HEK293 (cell line): Measurements from ENCODE around the gene CCER1.

Source experiments
- CTCF ChIA-PET: fragments of 350-600 bp; formaldehyde crosslinking; extraction: SDS; loops from one replicate; lab custom pipeline; 2021; ENCODE audit warnings: antibody characterized with exemption; lab: Yijun Ruan, JAX
- POLR2A ChIA-PET: fragments of 300-600 bp; formaldehyde crosslinking; extraction: SDS; loops from one replicate; lab custom pipeline; 2020; ENCODE audit warnings: antibody characterized with exemption, inconsistent platforms; lab: Yijun Ruan, JAX
- H3K27ac ChIP-seq: fragments of 200-500 bp; sonication (Bioruptor generic); 2 replicates; pipeline ENCODE4 v1.5.1; 2014; ENCODE audit warnings: low read depth, low read length, control low read depth, inconsistent platforms; ENCODE audit errors: extremely low read depth
- H3K36me3 ChIP-seq, 2 experiments: fragments of 200-500 bp in 1 of 2; sonication (Bioruptor generic) in 1 of 2; 1 replicate in 1 of 2; 2 replicates in 1 of 2; pipeline ENCODE4 v1.5.1; 2014 to 2017; ENCODE audit warnings: inconsistent platforms in 2 of 2, low read length in 2 of 2; ENCODE audit not compliant: control insufficient read depth in 2 of 2, insufficient read depth in 1 of 2
- H3K4me1 ChIP-seq: fragments of 200-500 bp; sonication (Bioruptor generic); 2 replicates; pipeline ENCODE4 v1.5.1; 2014; ENCODE audit warnings: mild to moderate bottlenecking, low read length, inconsistent platforms; ENCODE audit not compliant: control insufficient read depth, insufficient read depth
- H3K4me3 ChIP-seq: 2 replicates; pipeline ENCODE4 v1.5.1; 2011; ENCODE audit warnings: low read depth, mild to moderate bottlenecking, control low read depth, low read length, moderate library complexity
- H3K9me3 ChIP-seq: fragments of 200-500 bp; sonication (Bioruptor generic); 2 replicates; pipeline ENCODE4 v1.5.1; 2014; ENCODE audit warnings: low read depth, low read length, inconsistent platforms; ENCODE audit not compliant: control insufficient read depth, insufficient read depth
- GFI1B ChIP-seq: fragments of 450-650 bp; formaldehyde crosslinking; IDR thresholded peaks from 2 replicates; pipeline ENCODE4 v1.5.1; 2016; ENCODE audit warnings: missing biosample characterization, missing genetic modification characterization
- GLIS1 ChIP-seq: fragments of 450-650 bp; formaldehyde crosslinking; IDR thresholded peaks from 2 replicates; pipeline ENCODE4 v1.5.1; 2016; ENCODE audit warnings: missing biosample characterization, missing genetic modification characterization
- KLF8 ChIP-seq: fragments of 450-650 bp; formaldehyde crosslinking; IDR thresholded peaks from 2 replicates; pipeline ENCODE4 v1.5.1; 2016; ENCODE audit warnings: missing biosample characterization, missing genetic modification characterization
- KLF9 ChIP-seq: fragments of 450-650 bp; formaldehyde crosslinking; IDR thresholded peaks from 2 replicates; pipeline ENCODE4 v1.5.1; 2016; ENCODE audit warnings: missing biosample characterization, missing genetic modification characterization, low read depth
- TCF7L2 ChIP-seq: IDR thresholded peaks from 2 replicates; pipeline ENCODE4 v1.6.1; 2011; ENCODE audit warnings: low read depth, mild to moderate bottlenecking, inconsistent platforms, low read length, moderate library complexity, borderline replicate concordance
- WT1 ChIP-seq: fragments of 450-650 bp; formaldehyde crosslinking; IDR thresholded peaks from 2 replicates; pipeline ENCODE4 v1.5.1; 2016; ENCODE audit warnings: missing biosample characterization, missing genetic modification characterization
- ZEB2 ChIP-seq: fragments of 450-650 bp; formaldehyde crosslinking; IDR thresholded peaks from 2 replicates; pipeline ENCODE4 v1.5.1; 2016; ENCODE audit warnings: missing biosample characterization, missing genetic modification characterization
- ZNF132 ChIP-seq: fragments of 450-650 bp; formaldehyde crosslinking; IDR thresholded peaks from 2 replicates; pipeline ENCODE4 v1.5.1; 2017; ENCODE audit warnings: missing biosample characterization, missing genetic modification characterization, borderline replicate concordance
- ZNF214 ChIP-seq: fragments of 450-650 bp; formaldehyde crosslinking; IDR thresholded peaks from 2 replicates; pipeline ENCODE4 v1.5.1; 2017; ENCODE audit warnings: missing biosample characterization, mild to moderate bottlenecking, missing genetic modification characterization, borderline replicate concordance
- ZNF302 ChIP-seq: fragments of 450-650 bp; formaldehyde crosslinking; IDR thresholded peaks from 2 replicates; pipeline ENCODE4 v1.5.1; 2016; ENCODE audit warnings: missing biosample characterization, missing genetic modification characterization, low read depth
- ZNF366 ChIP-seq: fragments of 450-650 bp; formaldehyde crosslinking; conservative IDR thresholded peaks from 2 replicates; pipeline ENCODE4 v1.5.1; 2016; ENCODE audit warnings: missing biosample characterization, missing genetic modification characterization
- ZNF549 ChIP-seq: fragments of 450-650 bp; IDR thresholded peaks from 2 replicates; pipeline ENCODE4 v1.5.1; 2018; ENCODE audit warnings: missing biosample characterization, missing genetic modification characterization, mild to moderate bottlenecking, inconsistent platforms, moderate library complexity
- ZNF555 ChIP-seq: fragments of 450-650 bp; formaldehyde crosslinking; conservative IDR thresholded peaks from 2 replicates; pipeline ENCODE4 v1.5.1; 2017; ENCODE audit warnings: missing biosample characterization, mild to moderate bottlenecking, missing genetic modification characterization, inconsistent platforms
- ZNF610 ChIP-seq: fragments of 450-650 bp; formaldehyde crosslinking; IDR thresholded peaks from 2 replicates; pipeline ENCODE4 v1.5.1; 2016; ENCODE audit warnings: missing biosample characterization, missing genetic modification characterization, borderline replicate concordance
- ZNF677 ChIP-seq: fragments of 450-650 bp; IDR thresholded peaks from 2 replicates; pipeline ENCODE4 v1.5.0; 2018; ENCODE audit warnings: missing biosample characterization, mild to moderate bottlenecking, missing genetic modification characterization, moderate library complexity
- TF ChIP-seq, protein P1 (sequence below): fragments of 450-650 bp; formaldehyde crosslinking; IDR thresholded peaks from 2 replicates; pipeline ENCODE4 v1.5.1; 2017; ENCODE audit warnings: missing biosample characterization, missing genetic modification characterization
- TF ChIP-seq, protein P2 (sequence below): fragments of 450-650 bp; formaldehyde crosslinking; IDR thresholded peaks from 2 replicates; pipeline ENCODE4 v1.5.1; 2016; ENCODE audit warnings: missing biosample characterization, missing genetic modification characterization
- TF ChIP-seq, protein P3 (sequence below): fragments of 450-650 bp; formaldehyde crosslinking; conservative IDR thresholded peaks from 2 replicates; pipeline ENCODE4 v1.5.1; 2016; ENCODE audit warnings: low read depth, missing biosample characterization, missing genetic modification characterization
- TF ChIP-seq, protein P4 (sequence below): sonication (generic); formaldehyde crosslinking; IDR thresholded peaks from 2 replicates; pipeline ENCODE4 v1.8.1; 2022; ENCODE audit warnings: mild to moderate bottlenecking, moderate library complexity, missing genetic modification reagents

CCER1 gene

DNA sequence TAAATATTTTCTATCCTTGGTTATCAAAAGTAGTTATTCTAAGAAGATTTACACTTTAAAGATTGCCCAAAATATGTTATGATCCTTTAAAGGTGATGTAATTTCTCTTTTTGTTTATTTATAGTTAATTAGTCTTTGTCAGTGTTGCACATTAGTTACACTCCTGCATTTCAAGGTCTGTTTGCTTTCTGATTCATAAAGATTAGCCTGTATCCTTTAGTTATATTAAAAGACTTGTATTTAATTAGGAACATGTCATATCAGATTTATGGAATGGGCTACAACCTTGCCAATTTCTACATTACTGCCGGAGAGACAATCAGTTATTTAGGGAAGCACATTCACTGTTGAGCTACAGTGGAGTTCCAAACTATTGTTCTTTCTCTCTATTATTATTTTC lies 46.3 kb upstream of the CCER1 start:
- Histone ChIP-seq H3K9me3 (no peaks in the 10 kb centered on the region), H3K36me3 (no peaks in the 10 kb centered on the region), H3K4me3 (no peak overlapping the region), H3K27ac (no peak overlapping the region)
- ChIA-PET CTCF (interaction anchor here (0.6 to 1.8 kb wide), 4 partner anchors 21 to 200 kb away, joined by 3 to 5 read pairs (median 4); no protein-coding TSS in a partner anchor), POLR2A (no interaction called here)
- TF ChIP-seq WT1 (tag by site-specific recombination): peak; percentile 87
- TF ChIP-seq ZNF555: no peak
- TF ChIP-seq ZNF549 (tag by site-specific recombination): no peak
- TF ChIP-seq KLF8 (tag by site-specific recombination): peak; percentile 76
- no peak for TF ChIP-seq GLIS1 (tag by site-specific recombination)
- 0 out of 2 replicates have a peak, but pooled peaks have one; percentile 21 for TF ChIP-seq ZNF366
- no peak for TF ChIP-seq ZEB2 (tag by site-specific recombination)
- no peak for TF ChIP-seq ZNF302 (tag by site-specific recombination)
- TF ChIP-seq, protein P1, sequence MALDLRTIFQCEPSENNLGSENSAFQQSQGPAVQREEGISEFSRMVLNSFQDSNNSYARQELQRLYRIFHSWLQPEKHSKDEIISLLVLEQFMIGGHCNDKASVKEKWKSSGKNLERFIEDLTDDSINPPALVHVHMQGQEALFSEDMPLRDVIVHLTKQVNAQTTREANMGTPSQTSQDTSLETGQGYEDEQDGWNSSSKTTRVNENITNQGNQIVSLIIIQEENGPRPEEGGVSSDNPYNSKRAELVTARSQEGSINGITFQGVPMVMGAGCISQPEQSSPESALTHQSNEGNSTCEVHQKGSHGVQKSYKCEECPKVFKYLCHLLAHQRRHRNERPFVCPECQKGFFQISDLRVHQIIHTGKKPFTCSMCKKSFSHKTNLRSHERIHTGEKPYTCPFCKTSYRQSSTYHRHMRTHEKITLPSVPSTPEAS (tag by site-specific recombination): no peak
- no peak for TF ChIP-seq ZNF214 (tag by site-specific recombination)
- TF ChIP-seq ZNF610 (tag by site-specific recombination): no peak
- no peak for TF ChIP-seq KLF9 (tag by site-specific recombination)
- TF ChIP-seq, protein P2, sequence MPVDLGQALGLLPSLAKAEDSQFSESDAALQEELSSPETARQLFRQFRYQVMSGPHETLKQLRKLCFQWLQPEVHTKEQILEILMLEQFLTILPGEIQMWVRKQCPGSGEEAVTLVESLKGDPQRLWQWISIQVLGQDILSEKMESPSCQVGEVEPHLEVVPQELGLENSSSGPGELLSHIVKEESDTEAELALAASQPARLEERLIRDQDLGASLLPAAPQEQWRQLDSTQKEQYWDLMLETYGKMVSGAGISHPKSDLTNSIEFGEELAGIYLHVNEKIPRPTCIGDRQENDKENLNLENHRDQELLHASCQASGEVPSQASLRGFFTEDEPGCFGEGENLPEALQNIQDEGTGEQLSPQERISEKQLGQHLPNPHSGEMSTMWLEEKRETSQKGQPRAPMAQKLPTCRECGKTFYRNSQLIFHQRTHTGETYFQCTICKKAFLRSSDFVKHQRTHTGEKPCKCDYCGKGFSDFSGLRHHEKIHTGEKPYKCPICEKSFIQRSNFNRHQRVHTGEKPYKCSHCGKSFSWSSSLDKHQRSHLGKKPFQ (tag by site-specific recombination): no peak
- TF ChIP-seq TCF7L2: peak; percentile 42; the same call in 1 of the 2 replicates
- TF ChIP-seq GFI1B (tag by site-specific recombination): no peak
- TF ChIP-seq, protein P3, sequence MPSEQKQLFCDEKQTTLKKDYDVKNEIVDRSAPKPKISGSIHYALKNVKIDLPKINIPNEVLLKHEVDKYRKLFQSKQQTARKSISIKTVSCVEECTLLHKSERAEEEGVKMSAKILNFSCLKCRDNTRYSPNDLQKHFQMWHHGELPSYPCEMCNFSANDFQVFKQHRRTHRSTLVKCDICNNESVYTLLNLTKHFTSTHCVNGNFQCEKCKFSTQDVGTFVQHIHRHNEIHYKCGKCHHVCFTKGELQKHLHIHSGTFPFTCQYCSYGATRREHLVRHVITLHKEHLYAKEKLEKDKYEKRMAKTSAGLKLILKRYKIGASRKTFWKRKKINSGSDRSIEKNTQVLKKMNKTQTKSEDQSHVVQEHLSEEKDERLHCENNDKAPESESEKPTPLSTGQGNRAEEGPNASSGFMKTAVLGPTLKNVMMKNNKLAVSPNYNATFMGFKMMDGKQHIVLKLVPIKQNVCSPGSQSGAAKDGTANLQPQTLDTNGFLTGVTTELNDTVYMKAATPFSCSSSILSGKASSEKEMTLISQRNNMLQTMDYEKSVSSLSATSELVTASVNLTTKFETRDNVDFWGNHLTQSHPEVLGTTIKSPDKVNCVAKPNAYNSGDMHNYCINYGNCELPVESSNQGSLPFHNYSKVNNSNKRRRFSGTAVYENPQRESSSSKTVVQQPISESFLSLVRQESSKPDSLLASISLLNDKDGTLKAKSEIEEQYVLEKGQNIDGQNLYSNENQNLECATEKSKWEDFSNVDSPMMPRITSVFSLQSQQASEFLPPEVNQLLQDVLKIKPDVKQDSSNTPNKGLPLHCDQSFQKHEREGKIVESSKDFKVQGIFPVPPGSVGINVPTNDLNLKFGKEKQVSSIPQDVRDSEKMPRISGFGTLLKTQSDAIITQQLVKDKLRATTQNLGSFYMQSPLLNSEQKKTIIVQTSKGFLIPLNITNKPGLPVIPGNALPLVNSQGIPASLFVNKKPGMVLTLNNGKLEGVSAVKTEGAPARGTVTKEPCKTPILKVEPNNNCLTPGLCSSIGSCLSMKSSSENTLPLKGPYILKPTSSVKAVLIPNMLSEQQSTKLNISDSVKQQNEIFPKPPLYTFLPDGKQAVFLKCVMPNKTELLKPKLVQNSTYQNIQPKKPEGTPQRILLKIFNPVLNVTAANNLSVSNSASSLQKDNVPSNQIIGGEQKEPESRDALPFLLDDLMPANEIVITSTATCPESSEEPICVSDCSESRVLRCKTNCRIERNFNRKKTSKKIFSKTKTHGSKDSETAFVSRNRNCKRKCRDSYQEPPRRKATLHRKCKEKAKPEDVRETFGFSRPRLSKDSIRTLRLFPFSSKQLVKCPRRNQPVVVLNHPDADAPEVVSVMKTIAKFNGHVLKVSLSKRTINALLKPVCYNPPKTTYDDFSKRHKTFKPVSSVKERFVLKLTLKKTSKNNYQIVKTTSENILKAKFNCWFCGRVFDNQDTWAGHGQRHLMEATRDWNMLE (tag by site-specific recombination): no peak
- TF ChIP-seq ZNF132 (tag by site-specific recombination): no peak
- no peak for TF ChIP-seq ZNF677
- TF ChIP-seq, all 188 proteins: peak for 4
- H3K4me1 ChIP-seq: peaks cover 6% of the 10 kb centered on the region; the same call in 1 of the 2 replicates

DNA sequence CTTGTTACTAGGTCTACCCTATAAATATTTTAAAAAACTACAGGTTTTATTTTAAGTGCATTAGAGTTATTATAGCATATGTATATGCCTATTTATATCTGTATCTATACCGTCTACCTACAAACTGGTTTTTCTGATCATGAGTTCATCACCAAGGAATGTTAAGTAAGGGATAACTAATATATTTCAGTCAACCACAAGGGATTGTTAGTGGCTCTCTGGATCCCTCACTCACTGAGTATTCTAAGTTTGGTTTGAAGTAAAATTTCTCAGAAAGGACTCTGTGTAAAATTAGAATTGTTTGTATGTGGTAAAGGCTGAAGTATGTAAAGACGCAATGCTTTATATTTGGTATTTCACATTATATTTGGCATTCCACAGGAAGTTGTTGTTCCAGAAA lies 45.0 kb upstream of the CCER1 start:
- H3K4me3 ChIP-seq: no peak overlapping the region
- H3K4me1 ChIP-seq: peaks cover 10% of the 10 kb centered on the region; the same call in 1 of the 2 replicates
- H3K9me3 ChIP-seq: no peaks in the 10 kb centered on the region
- H3K27ac ChIP-seq: no peak overlapping the region
- no peaks in the 10 kb centered on the region for H3K36me3 ChIP-seq
- ChIA-PET POLR2A (no interaction called here), CTCF (no interaction called here)
- TF ChIP-seq, protein P4, sequence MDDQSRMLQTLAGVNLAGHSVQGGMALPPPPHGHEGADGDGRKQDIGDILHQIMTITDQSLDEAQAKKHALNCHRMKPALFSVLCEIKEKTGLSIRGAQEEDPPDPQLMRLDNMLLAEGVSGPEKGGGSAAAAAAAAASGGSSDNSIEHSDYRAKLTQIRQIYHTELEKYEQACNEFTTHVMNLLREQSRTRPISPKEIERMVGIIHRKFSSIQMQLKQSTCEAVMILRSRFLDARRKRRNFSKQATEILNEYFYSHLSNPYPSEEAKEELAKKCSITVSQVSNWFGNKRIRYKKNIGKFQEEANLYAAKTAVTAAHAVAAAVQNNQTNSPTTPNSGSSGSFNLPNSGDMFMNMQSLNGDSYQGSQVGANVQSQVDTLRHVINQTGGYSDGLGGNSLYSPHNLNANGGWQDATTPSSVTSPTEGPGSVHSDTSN: no peak
